Neural progenitor cell (in vitro differentiated cells): ENCODE measurements around the gene MSI2. TPM values are rescaled to one million over a fixed set of nuclear protein-coding genes. Genes with fewer than 3 reads are reported as not detected.
A peak's percentile ranks its signal among the peaks of the same experiment; 100 is the strongest.

Source experiments
- DNase-seq: peaks from one replicate; pipeline ENCODE4 v3.0.0-alpha.2; 2016; ENCODE audit warnings: low spot score
- H2AFZ ChIP-seq: fragments of 200-600 bp; sonication (generic); replicated peaks from 2 replicates; pipeline ENCODE4 v1.6.1; 2016; ENCODE audit warnings: antibody characterized with exemption
- H3F3A ChIP-seq: fragments of 200-600 bp; sonication (generic); 2 replicates; pipeline ENCODE4 v1.6.1; 2016; ENCODE audit warnings: antibody characterized with exemption, low read depth
- H3K27ac ChIP-seq: fragments of 200-600 bp; sonication (generic); 2 replicates; pipeline ENCODE4 v1.5.1; 2016; ENCODE audit warnings: mild to moderate bottlenecking
- H3K27me3 ChIP-seq: fragments of 200-600 bp; sonication (generic); 2 replicates; pipeline ENCODE4 v1.6.1; 2016; ENCODE audit warnings: mild to moderate bottlenecking, moderate library complexity
- H3K36me3 ChIP-seq: fragments of 200-600 bp; sonication (generic); 2 replicates; pipeline ENCODE4 v1.5.1; 2016
- H3K4me1 ChIP-seq: fragments of 200-600 bp; sonication (generic); 2 replicates; pipeline ENCODE4 v1.6.1; 2016; ENCODE audit warnings: mixed run types
- H3K4me2 ChIP-seq: fragments of 200-600 bp; sonication (generic); 2 replicates; pipeline ENCODE4 v1.6.1; 2016
- H3K4me3 ChIP-seq: fragments of 200-600 bp; sonication (generic); 2 replicates; pipeline ENCODE4 v1.5.1; 2016
- H3K79me2 ChIP-seq: fragments of 200-600 bp; sonication (generic); 2 replicates; pipeline ENCODE4 v1.6.1; 2016; ENCODE audit warnings: low read depth
- H3K9ac ChIP-seq: fragments of 200-600 bp; sonication (generic); 2 replicates; pipeline ENCODE4 v1.6.1; 2016
- H3K9me3 ChIP-seq: fragments of 200-600 bp; sonication (generic); 2 replicates; pipeline ENCODE4 v1.5.1; 2016; ENCODE audit warnings: low read depth
- H4K20me1 ChIP-seq: fragments of 200-600 bp; sonication (generic); 2 replicates; pipeline ENCODE4 v1.6.1; 2016; ENCODE audit warnings: low read depth
- H3K27ac Mint-ChIP-seq: 3 replicates; pipeline ENCODE4 v1.8.0; 2021; ENCODE audit warnings: mixed read lengths
- H3K27me3 Mint-ChIP-seq: 2 replicates; pipeline ENCODE4 v1.8.0; 2022; ENCODE audit warnings: low read depth, mild to moderate bottlenecking, inconsistent platforms, moderate library complexity, mixed read lengths; ENCODE audit not compliant: insufficient read depth
- H3K36me3 Mint-ChIP-seq: 3 replicates; pipeline ENCODE4 v1.8.0; 2021; ENCODE audit warnings: mixed read lengths
- H3K4me1 Mint-ChIP-seq: 3 replicates; pipeline ENCODE4 v1.8.0; 2021; ENCODE audit warnings: mixed read lengths
- H3K4me3 Mint-ChIP-seq: 3 replicates; pipeline ENCODE4 v1.8.0; 2021; ENCODE audit warnings: mild to moderate bottlenecking, moderate library complexity, mixed read lengths
- H3K9me3 Mint-ChIP-seq: 3 replicates; pipeline ENCODE4 v1.8.0; 2020; ENCODE audit warnings: mixed read lengths
- CTCF ChIP-seq: fragments of 200-600 bp; sonication (generic); IDR thresholded peaks from 2 replicates; pipeline ENCODE4 v1.5.1; 2017; ENCODE audit warnings: antibody characterized with exemption, mild to moderate bottlenecking
- EZH2 ChIP-seq: fragments of 200-600 bp; sonication (generic); IDR thresholded peaks from 2 replicates; pipeline ENCODE4 v1.6.1; 2017; ENCODE audit warnings: antibody characterized with exemption, mild to moderate bottlenecking, moderate library complexity
- EZH2phosphoT487 ChIP-seq: fragments of 200-600 bp; sonication (generic); IDR thresholded peaks from 2 replicates; pipeline ENCODE4 v1.6.1; 2017; ENCODE audit warnings: antibody characterized with exemption
- total RNA-seq: library from RNA; depleted of rRNA; stranded (reverse); fragments of >200 nt; gene quantifications from 2 replicates; pipeline ENCODE4 v1.2.3, GENCODE V29; 2015; ENCODE audit warnings: low replicate concordance

Gene MSI2
- total RNA-seq, 1 donor from 2014 or later: 96.9 TPM

DNA sequence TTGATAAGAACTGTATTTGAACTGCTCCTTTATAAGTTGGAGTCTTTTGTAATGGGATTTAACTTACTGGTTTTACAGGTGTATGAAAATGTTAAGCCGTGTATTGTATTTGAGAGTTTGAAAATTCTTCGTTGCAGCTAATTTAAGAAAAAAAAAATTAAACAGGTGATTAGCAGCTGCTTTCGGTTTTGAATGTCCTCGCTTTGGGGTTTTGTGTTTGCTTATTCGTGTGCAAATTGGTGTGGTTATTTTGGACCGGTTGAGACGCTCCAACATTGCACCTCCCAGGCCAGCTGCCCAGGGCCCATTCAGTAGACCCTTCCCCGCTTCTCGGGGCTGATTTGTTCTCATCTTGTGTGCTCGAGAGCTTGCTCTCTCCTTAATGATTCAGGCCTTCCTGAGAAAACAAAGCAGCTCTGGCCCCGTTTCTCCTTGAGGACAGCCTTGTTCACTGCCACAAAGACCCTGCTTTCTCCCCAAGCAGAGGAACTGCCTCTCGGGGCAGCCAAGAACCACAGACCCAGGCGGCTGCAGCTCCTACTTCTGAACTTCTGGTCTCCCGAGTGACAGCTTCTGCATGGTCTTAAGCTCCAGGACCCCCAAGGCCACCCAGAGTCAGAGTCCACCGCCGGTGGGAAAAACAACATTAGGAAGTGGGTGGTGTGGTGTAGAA is 100.5 kb downstream of the MSI2 start:
- Mint-ChIP-seq H3K4me1 (peaks cover 48% of the 10 kb centered on the region), H3K27ac (peak overlapping the region; percentile 80), H3K27me3 (peaks cover 2% of the 10 kb centered on the region), H3K9me3 (peaks cover 8% of the 10 kb centered on the region), H3K4me3 (no peak overlapping the region), H3K36me3 (peaks cover 37% of the 10 kb centered on the region)
- Histone ChIP-seq H3K27ac (peak overlapping the region; percentile 93), H3K9ac (no peak overlapping the region), H3K36me3 (no peaks in the 10 kb centered on the region), H3K9me3 (no peaks in the 10 kb centered on the region), H4K20me1 (peaks cover 74% of the 10 kb centered on the region), H3F3A (peaks cover 33% of the 10 kb centered on the region), H3K27me3 (no peaks in the 10 kb centered on the region), H3K79me2 (peaks cover 99% of the 10 kb centered on the region), H2AFZ (no peak overlapping the region), H3K4me1 (peaks cover 46% of the 10 kb centered on the region), H3K4me2 (peak overlapping the region; percentile 68), H3K4me3 (peak overlapping the region; percentile 11)
- peak; percentile 74 for DNase-seq
- TF ChIP-seq CTCF: peak; percentile 3
- TF ChIP-seq EZH2: no peak

- Histone ChIP-seq H3K4me3 (no peak overlapping the region), H3K36me3 (no peaks in the 10 kb centered on the region), H3K4me2 (peak overlapping the region; percentile 68), H3K4me1 (peaks cover 46% of the 10 kb centered on the region), H4K20me1 (peaks cover 74% of the 10 kb centered on the region), H3K27ac (peak overlapping the region; percentile 93), H2AFZ (no peak overlapping the region), H3K9ac (no peak overlapping the region), H3K27me3 (no peaks in the 10 kb centered on the region), H3F3A (peaks cover 33% of the 10 kb centered on the region), H3K9me3 (no peaks in the 10 kb centered on the region), H3K79me2 (peaks cover 99% of the 10 kb centered on the region)
- no peak for DNase-seq
- H3K36me3 Mint-ChIP-seq: peaks cover 37% of the 10 kb centered on the region
- no peak for TF ChIP-seq EZH2phosphoT487
- no peak for TF ChIP-seq EZH2
- TF ChIP-seq CTCF: no peak
- peaks cover 6% of the 10 kb centered on the region for H3K9me3 Mint-ChIP-seq
- peaks cover under 1% of the 10 kb centered on the region for H3K27me3 Mint-ChIP-seq
- no peak overlapping the region for H3K4me3 Mint-ChIP-seq
- H3K4me1 Mint-ChIP-seq: peaks cover 48% of the 10 kb centered on the region
- peak overlapping the region; percentile 35 for H3K27ac Mint-ChIP-seq
These were observed 101.1 kb downstream of the MSI2 start for GRCh38 chr17:57357392-57357784.

GRCh38 chr17:57357830-57358430 is 101.6 kb downstream of the MSI2 start:
- H3K79me2 ChIP-seq: peaks cover 99% of the 10 kb centered on the region
- Mint-ChIP-seq H3K27me3 (no peaks in the 10 kb centered on the region), H3K4me1 (peaks cover 52% of the 10 kb centered on the region), H3K4me3 (no peak overlapping the region), H3K27ac (peak overlapping the region; percentile 35), H3K9me3 (peaks cover 5% of the 10 kb centered on the region), H3K36me3 (peaks cover 37% of the 10 kb centered on the region)
- no peaks in the 10 kb centered on the region for H3K9me3 ChIP-seq
- no peak overlapping the region for H2AFZ ChIP-seq
- peaks cover 73% of the 10 kb centered on the region for H4K20me1 ChIP-seq
- peak overlapping the region; percentile 68 for H3K4me2 ChIP-seq
- H3K27ac ChIP-seq: peak overlapping the region; percentile 42
- no peaks in the 10 kb centered on the region for H3K27me3 ChIP-seq
- TF ChIP-seq EZH2: no peak
- TF ChIP-seq CTCF: no peak
- no peak for TF ChIP-seq EZH2phosphoT487
- no peak overlapping the region for H3K4me3 ChIP-seq
- no peaks in the 10 kb centered on the region for H3K36me3 ChIP-seq
- peaks cover 46% of the 10 kb centered on the region for H3K4me1 ChIP-seq
- H3K9ac ChIP-seq: no peak overlapping the region
- H3F3A ChIP-seq: peaks cover 33% of the 10 kb centered on the region
- no peak for DNase-seq
